Activated T-helper 1 cell treated with anti-CD3 and anti-CD28 coated beads, Interleukin-2, amount 50 U/mL, for 16 hours (primary cell): ENCODE measurements around the gene ZFHX3.
"Not testable (repeated sequence)": the region's sequence is repeated elsewhere in the genome, so short reads cannot be mapped to it uniquely, and the experiment has no call there.

ENCODE experiments used
- DNase-seq, 2 donors: peaks; one replicate each; pipeline ENCODE4 v3.0.0-alpha.2; 2020; ENCODE audit warnings: low read depth in 1 of 2, low spot score in 1 of 2

ZFHX3 gene

DNA sequence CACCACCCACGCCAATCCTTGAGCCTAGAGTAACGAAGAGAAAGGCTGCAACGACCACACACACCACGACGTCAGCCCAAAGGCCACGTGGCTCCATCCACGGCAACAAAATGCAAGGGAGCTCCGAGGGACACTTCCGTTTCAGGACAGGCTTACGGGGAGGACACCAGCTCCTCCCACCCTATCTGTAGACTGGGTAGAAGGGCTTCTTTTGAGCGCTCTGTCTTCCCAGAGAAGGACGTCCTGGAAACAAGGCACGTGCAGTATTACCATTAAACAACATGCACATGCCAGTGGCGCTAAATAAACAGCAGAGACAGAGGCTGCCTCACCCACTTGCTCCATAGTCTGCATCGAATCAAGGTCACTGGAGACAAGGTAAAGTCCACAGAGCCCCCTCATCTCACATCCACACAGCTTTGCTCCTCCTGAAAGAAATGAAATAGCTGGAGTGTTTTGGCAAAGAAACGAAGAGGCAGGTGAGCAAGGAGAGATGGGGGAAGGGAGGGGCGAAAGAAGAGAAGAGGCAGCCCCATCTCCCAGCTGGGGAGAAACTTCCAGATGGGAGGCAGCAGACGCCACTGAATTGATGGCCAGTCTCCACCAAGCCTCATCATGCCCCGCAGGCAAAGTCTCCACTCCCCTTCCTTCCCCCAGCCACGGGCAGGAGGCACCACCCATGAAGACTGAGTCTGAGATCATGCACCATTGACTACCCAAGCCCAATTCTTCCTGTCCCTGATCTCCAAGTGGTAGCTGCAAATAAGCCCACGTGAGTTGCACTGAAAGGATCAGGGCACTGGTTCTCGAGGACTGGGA, 24.0 kb downstream of the ZFHX3 start:
- no peak for DNase-seq

DNA sequence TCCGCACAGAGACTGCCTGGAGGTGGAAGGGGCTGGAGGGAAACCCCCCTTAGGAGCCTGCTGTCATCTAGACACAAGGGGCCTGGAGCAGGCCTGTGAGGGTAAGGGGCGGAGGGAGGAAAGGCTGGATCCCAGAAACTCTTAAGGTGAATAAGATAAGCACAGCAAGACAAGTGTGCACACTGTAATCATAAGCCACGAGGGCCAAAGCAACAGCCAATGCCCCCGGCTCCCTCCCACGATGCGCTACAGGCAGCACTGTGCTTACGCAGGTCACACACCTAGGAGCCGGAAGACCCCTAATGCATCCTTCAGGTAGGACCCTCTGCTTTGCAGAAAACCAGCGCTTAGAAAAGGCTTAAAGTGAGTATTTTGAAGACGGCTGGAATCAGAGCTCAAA, 24.6 kb downstream of the ZFHX3 start:
- no peak for DNase-seq

DNA sequence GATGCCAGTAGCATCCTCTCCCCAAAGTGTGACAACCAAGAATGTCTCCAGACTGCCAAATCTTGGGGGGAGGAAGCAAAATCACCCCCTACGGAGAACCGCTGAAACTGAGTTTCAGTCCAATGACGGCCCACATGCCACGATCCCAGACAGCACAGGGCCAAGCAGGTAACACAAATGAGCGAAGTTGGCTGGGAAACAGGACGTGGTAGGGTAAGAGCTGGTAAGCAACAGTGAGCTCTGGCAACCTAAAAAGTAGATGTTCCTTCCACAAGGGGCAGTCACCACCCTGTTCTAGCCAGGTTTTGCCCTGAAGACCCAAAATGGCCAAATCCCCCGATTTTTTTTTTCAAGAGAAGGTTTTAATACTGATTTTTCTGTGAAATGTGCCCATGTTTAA, 25.4 kb downstream of the ZFHX3 start:
- no peak for DNase-seq

DNA sequence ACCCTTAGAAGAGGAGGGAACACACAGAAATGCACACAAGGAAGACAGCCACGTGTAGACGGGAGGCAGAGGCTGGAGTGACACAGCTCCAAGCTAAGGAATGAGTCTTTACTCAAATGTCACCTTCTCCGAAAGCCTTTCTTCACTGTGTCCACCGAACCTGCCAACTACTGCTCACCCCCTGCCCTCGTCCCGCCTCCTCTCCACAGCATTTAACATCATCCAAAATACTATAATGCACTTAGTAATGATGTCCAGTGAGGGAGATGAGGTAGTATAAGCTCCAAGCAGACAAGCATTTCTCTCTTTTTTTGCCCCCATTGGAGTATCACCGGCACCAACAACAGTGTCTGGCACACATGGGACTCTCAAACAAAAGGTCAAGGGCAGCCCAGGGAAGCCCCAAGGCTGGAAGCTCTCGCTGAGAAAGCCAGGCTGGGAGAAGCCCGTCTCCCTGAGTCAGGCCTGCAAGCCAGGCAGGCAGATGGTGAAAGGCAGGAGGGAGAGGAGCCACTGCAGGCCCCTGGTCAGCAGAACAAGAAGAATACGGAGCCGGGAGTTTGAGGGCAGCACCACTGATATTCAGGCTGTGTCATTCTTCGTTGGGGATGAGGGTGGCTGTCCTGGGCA, 25.9 kb downstream of the ZFHX3 start:
- no peak for DNase-seq

DNA sequence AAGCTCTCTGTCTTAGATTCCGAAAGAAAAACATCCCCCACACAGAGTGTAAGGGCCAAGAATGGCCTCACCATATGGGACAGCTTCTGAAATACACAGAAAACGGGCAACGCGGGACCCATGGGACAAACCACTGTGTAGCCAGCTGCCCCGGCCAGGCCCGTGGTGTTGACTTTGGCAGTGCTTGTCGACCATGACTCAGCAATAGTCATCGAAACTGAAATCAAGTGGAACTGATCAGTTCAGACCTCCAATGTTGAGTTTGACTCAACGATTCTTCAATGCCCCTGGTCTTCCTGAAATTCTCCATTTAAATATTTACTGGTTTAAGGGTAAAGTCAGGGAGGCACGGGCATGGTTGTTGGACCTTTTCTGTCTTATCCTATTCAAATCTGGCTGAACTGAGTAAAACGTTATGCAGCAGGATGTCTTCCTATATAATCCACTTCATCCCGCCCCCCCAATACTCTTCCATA, 27.5 kb downstream of the ZFHX3 start:
- no peak for DNase-seq

DNA sequence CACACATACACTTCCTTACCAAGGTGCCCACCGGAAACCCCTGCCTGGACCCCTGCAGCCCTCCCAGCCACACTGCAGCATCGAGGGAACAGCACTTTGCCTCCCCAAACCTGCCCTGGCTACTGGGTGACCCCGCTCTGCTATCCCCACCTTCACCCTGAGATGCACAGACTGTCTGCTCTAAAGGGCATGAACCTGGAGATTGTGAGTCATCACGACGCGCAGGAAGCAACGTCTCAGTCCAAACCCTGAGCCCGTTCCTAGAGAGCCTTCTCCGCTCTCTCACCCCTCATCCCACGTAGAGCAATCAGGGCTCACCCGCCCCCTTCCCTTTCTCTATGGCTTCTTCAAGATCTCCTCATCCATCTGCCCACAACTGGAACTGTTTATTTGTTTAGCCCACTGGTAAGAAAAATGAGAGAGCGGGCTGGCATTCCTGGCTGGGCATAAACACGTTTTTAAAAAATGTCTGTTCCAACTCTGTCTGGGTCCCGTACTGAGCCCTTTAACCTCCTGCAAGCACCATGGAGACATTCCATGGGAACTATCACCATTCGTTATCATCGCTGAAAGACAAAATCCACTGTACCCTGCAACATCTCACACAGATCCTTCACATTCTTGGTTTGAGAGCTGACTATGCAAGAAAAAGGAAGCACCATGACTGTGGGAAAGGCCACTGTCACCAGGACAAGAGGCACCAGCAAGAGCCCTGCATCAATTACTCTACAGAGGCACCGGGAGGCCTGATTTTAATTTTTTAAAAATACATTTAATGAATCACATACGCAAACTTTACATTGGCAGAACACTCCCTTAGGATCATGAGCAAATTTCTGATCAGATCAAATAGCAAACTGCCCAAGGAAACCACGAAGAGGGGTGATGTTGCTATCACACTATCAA, 28.2 kb downstream of the ZFHX3 start:
- no peak for DNase-seq

DNA sequence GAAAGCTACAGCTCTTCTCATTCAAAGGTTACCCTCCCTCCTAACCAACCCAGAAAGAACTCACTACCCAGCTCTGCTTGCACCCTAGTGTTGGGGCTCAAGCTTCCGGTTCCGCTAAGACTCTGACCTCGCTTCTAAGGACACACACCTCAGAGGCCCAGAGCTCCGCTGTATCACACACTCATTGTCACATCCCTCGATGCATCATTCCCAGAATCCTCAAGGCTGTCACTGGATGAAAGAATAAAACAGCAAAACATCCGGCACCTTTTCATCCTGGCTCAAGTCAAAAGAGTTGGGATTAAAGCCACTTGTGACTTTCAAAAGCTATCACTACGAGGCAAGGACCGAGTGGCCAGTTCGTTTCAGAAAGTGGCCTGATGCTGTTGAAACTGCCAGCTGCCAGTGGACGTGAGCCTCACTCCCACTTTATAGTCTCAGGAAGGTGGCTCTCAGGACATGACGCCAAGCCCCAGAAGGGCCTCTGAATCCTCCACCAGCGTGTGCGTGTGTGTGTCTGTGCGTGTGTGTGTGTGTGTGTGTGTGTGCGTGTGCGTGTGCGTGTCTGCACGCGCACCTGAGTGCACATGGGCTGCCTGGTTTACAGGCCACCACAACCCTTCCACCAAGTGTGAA, 29.0 kb downstream of the ZFHX3 start:
- no peak for DNase-seq

DNA sequence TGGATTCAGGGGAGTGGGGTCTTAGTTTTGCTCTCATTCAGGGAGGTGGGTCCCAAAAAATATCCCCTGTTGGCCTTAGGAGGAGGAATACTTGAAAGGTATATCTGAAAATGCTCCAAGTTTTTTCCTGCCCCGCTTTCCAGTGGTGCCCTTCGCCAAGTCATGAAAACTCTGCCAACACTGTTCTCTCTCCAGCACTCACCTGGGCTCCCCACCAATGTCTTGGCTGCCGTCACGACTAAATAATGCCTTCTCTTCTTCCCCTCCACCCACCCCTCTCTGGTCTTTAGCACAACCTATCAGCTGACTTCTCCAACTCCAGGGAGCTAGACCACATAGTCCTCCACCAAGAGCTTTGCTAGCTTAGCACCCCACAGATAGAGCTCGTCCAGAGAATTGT, 30.6 kb downstream of the ZFHX3 start:
- DNase-seq = no peak

DNA sequence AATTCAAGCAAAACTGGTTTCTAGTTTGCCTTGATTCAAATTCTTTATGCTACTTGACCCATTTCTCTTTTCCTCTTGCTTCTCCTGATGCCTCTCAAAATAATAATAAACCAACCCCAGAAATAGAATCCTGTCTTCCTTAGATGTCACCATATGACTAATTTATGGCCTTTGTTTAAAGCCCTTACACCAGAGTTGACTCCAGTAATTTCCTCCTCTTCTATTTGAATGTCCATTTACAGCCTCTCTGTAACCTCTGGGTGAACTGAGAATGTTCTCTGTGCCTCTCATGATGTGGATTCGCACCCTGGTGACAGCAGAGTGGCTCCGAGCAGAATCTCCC, 31.5 kb downstream of the ZFHX3 start:
- no peak for DNase-seq

DNA sequence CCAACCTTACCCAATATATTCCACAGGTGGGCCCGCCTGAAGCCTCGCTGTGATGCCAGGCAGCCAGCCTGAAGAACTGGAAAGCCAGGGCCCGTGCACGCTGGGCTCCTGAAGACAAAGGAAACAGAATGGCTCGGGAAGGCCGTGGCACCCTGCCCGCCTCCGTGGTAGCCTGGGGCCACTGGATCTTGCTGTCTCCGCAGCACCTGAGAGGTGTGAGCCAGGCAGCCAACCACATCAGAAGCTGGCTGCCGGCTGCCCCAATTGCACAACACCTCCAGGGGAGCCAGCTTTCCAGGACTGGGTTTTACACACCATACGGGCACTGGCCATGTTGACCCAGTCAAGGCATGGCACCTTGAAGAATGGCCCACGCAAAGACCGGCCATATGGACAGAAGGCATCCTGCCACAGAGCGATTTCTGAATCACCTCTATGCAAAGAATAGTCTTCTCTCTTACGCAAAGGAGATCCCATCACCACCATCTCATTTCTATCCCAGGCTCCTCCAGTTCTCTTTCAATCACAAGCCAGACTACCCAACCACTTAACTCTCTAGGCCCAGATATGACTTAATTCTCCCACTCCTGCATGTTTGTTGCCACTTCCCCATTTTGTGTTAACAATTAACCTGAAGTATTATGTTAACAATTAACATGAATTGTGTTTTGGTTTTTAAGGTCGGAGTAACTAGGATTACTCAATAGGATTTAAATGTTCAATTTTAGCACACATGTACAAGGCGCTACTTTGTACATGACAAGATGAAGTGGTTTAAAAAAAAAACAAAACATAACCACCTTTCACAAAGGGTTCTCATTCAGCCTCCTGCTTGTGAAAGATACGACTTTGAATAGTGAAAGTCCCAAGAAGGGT, 32.1 kb downstream of the ZFHX3 start:
- DNase-seq = no peak

DNA sequence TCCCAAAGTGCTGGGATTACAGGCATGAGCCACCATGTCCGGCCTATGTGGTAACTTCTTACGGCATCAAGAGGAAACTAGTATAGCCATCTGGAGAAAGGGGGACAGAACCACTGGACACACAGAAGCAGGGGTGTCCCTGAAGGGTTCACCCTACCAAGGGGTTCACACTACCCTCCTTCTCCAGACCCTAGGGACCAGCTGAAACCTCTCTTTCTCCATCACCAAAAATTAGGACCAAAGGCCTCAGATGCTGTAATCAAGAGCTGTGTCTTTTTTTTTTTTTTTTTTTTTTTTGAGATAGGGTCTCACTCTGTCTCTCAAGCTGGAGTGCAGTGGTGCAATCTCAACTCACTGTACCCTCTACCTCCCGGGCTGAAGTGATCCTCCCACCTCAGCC, 33.2 kb downstream of the ZFHX3 start:
- no peak for DNase-seq

DNA sequence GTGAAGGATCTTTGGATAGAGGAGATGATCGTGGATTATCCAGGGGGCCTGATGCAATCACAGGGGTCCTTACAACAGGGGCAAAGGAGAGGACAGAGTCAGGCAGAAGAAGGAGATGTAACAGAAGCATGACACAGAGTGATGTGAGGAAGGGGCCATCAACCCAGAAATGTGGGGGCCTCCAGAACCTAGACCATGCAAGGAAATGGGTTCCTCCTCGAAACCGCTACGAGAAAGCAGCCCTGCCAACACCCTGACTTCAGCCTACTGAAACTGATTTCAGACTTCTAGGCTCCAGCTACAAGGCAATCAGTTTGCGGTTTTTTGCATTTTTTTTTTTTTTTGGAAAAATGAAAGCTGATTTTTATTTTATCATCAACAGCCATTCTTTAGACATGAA, 34.0 kb downstream of the ZFHX3 start:
- no peak for DNase-seq

DNA sequence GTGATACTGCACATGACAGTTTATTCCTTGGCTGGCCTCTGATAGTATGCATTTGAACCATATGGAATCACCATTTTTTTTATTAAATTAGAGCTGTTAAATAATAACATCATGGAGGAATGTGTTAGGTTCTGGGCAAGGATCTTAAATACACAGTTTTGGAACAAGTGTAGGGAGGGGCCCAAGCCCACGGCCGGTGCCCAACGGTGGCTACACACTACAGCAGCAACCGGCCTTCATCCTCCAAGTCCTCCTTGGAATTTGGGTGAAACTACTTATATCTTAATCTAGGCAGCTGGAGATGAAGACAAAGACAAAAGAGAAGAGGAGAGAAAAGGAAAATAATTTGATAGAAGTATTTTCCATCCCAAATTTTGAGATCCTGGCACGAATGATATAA, 35.6 kb downstream of the ZFHX3 start:
- no peak for DNase-seq

DNA sequence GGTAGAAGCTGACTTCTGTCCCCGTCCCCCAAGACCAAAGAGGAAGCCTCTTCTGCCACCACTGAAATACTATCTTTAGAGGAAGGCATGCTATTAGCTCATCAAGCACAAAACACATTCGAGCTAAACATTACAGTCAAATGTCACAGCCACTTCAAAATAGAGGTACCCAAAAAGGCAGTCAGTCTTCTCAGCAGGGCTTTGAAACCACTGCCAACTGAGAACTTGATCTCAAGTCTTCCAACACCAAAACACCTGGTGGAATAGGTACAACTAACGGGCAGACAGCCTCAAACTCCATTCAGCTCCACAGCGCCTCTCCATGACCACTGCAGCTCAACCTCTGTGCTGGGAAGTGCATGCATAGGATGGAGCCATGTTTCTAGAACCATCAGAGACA, 36.0 kb downstream of the ZFHX3 start:
- DNase-seq = no peak

DNA sequence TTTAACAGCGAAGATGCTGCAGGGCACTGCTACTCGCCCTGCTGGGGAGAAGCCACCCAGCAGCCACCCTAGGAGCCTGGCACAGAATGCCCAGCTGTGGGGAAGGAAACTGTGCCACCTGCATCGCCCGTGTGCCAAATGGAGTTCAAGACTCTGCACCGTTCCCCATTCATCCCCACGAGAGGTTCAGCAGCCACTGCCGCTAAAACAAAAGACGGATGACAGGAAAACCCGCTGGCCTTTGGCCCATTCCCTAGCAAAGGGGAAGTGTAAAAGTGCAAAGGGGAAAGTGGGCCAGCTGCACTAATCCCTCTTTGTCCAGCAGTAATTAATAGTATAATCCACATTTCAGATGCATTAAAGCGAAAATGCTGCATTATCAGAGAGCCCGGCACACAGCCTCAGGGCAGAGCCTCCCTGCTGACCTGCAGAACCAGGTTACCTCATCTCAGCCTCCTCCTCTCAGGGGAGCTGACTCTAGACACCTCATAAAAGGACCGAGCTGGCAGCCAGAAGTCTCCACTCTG, 37.7 kb downstream of the ZFHX3 start:
- DNase-seq = no peak

DNA sequence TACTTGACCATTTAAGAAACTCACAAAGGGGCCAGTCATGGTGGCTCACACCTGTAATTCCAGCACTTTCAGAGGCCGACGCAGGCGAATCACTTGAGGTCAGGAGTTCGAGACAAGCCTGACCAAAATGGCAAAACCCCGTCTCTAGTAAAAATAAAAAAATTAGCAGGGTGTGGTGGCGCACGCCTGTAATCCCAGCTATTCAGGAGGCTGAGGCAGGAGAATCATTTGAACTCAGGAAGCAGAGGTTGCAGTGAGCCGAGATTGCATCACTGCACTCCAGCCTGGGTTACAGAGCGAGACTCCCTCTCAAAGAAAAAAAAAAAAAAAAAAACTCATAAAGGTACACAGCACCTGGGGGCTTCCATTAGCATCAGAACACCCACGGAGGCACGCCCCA, 38.2 kb downstream of the ZFHX3 start:
- not testable (repeated sequence) for DNase-seq

DNA sequence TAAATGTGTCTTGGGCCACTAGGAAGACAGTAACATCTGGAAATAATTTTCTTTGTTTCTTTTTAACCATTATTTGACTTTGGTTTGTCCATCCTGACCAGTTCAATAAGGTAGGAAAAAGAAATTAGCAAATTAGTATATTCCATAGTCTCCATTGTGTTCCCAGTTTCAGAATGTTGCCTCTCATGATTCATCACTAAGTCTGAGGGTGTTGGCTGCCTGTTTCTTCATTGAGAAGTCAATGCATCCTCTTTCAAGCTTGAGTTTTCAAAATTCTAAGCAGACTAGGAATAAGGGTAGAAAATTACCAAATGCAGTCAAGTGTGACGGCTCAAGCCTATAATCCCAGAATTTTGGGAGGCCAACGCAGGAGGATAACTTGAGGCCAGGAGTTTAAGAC, 41.9 kb downstream of the ZFHX3 start:
- DNase-seq = no peak

DNA sequence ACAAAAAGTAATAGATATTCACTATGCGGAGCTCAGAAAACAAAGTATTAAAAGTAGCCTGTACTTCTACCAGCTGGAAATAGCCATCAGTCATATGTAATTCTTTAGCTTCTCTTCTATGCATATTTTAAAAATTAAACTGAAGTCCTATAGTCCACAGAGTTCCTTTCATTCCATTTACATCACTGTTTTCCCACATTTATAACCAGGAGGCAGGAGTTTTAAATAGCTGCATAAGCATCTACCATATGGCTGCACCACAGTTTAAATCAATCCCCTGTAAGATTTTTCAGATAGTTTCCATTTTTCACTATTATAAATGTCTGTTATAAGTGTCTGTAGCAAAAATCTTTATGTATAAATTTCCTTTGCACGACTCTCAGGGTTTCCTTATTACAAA, 45.1 kb downstream of the ZFHX3 start:
- no peak for DNase-seq

DNA sequence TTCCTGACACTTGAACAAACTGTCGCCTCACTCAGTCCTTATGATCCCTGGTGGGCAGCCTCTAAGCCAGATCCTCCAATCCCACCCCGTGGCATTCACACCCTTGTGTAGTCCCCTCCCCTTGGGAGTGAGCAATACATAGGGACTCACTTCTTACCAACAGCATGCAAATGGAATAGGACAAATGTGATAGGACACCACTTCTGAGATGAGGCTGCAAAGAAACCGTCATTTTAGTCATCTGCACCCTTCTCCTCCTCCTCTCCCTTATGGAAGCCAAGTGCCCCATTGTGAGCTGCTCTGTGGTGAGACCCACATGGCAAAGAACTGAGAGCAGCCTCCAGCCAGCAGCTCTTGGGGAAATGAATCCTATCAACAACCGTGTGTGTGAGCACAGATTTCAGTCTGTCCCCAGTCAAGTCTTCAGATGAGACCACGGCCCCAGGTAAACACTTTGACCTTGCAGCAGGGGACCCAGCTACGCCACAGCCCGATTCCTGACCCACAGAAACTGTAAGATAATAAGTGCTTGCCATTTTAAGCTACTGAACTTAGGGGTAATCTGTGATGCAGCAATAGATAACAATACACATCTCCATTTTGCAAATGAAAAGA, 46.9 kb downstream of the ZFHX3 start:
- DNase-seq = no peak
